Left forelimb (tissue), 1 donor: Measurements from ENCODE around the gene KIF18B.
A peak's percentile ranks its signal among the peaks of the same experiment; 100 is the strongest.

Source experiments
- DNase-seq: peaks from one replicate; pipeline ENCODE4 v3.0.0-alpha.2; 2018; ENCODE audit warnings: low spot score

KIF18B gene

GRCh38 chr17:44940317-44940716 lies 7.3 kb downstream of the KIF18B start:
- DNase-seq: no peak

GRCh38 chr17:44935116-44935515 lies 12.5 kb downstream of the KIF18B start:
- peak; percentile 60 for DNase-seq

- DNase-seq: no peak
Measured at GRCh38 chr17:44934745-44935105, 12.8 kb downstream of the KIF18B start.

- DNase-seq: peak; percentile 53
Measured at GRCh38 chr17:44933824-44934744, 13.5 kb downstream of the KIF18B start.

GRCh38 chr17:44932787-44933097 lies 14.8 kb downstream of the KIF18B start:
- peak; percentile 40 for DNase-seq

GRCh38 chr17:44932096-44932786 lies 15.3 kb downstream of the KIF18B start:
- DNase-seq: peak; percentile 60

GRCh38 chr17:44931376-44931775 lies 16.2 kb downstream of the KIF18B start:
- peak; percentile 44 for DNase-seq

- peak; percentile 26 for DNase-seq
Measured at GRCh38 chr17:44930667-44931066, 16.9 kb downstream of the KIF18B start.

GRCh38 chr17:44928950-44929720 lies 18.4 kb downstream of the KIF18B start:
- DNase-seq: peak; percentile 58

GRCh38 chr17:44928136-44928535 lies 19.4 kb downstream of the KIF18B start:
- DNase-seq: peak; percentile 57

GRCh38 chr17:44927696-44928095 lies 19.9 kb downstream of the KIF18B start:
- peak; percentile 37 for DNase-seq

GRCh38 chr17:44926821-44927525 lies 20.6 kb downstream of the KIF18B start:
- DNase-seq: peak; percentile 55

GRCh38 chr17:44925731-44926697 lies 21.6 kb downstream of the KIF18B start:
- peak; percentile 33 for DNase-seq

GRCh38 chr17:44924107-44924544 lies 23.4 kb downstream of the KIF18B start:
- DNase-seq: no peak

GRCh38 chr17:44922746-44923470 lies 24.7 kb downstream of the KIF18B start:
- DNase-seq: no peak

GRCh38 chr17:44922136-44922535 lies 25.4 kb downstream of the KIF18B start:
- DNase-seq: no peak

- DNase-seq: no peak
Measured at GRCh38 chr17:44921122-44921882, 26.3 kb downstream of the KIF18B start.

GRCh38 chr17:44920565-44920940 lies 27.0 kb downstream of the KIF18B start:
- DNase-seq: no peak

GRCh38 chr17:44919885-44920564 lies 27.5 kb downstream of the KIF18B start:
- no peak for DNase-seq
